ENCODE measurements around the gene CBFA2T3.

The CBFA2T3 gene

DNA sequence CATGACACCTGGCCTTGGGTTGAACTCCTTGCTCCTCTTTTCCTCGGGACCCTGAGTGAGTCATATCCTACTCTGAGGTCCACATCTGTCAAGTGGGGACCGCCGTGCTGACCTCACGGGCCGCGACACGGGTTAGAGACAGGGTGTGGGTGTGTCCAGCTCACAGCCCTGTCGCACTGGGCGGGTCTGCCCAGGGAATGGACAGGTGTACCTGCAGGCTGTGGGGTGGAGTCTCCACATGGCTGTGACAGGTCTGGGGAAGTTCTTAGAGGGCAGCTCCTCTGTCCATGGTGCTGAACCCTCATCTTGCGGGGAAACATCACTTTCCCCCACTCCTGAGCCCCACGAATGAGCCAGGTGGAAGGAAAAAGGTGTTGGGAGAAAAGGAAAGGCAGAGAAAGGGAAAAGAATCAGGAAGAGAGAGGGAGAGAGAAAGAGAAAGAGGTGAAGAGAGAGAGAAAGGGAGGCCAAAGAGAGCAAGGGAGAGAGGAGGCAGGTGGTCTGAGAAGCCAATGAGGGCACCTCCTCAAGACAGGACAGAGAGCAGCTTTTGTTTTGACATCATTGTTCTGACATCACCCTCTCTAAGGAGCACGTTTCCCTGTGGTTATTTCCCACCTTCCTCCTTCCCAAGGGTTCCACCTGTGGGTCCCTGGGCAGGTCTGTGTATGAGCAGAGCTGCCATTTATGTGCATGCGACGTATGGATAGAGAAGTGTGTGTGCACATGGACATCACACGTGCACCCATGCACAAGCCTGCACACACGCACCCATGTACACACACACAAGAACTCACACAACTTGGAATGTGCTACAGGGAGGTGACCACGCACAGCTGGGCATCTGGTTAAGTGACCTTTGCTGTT lies 32.6 kb upstream of the CBFA2T3 start:
- TF ChIP-seq TAF1 (IDR thresholded peaks at IDR 0.05; ENCODE audit: borderline replicate concordance, insufficient read depth, low read length) = no peak
- TF ChIP-seq, protein P1, sequence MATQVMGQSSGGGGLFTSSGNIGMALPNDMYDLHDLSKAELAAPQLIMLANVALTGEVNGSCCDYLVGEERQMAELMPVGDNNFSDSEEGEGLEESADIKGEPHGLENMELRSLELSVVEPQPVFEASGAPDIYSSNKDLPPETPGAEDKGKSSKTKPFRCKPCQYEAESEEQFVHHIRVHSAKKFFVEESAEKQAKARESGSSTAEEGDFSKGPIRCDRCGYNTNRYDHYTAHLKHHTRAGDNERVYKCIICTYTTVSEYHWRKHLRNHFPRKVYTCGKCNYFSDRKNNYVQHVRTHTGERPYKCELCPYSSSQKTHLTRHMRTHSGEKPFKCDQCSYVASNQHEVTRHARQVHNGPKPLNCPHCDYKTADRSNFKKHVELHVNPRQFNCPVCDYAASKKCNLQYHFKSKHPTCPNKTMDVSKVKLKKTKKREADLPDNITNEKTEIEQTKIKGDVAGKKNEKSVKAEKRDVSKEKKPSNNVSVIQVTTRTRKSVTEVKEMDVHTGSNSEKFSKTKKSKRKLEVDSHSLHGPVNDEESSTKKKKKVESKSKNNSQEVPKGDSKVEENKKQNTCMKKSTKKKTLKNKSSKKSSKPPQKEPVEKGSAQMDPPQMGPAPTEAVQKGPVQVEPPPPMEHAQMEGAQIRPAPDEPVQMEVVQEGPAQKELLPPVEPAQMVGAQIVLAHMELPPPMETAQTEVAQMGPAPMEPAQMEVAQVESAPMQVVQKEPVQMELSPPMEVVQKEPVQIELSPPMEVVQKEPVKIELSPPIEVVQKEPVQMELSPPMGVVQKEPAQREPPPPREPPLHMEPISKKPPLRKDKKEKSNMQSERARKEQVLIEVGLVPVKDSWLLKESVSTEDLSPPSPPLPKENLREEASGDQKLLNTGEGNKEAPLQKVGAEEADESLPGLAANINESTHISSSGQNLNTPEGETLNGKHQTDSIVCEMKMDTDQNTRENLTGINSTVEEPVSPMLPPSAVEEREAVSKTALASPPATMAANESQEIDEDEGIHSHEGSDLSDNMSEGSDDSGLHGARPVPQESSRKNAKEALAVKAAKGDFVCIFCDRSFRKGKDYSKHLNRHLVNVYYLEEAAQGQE (IDR thresholded peaks at IDR 0.05; ENCODE audit: insufficient read depth in 1 of 2, low read depth in 2 of 2, low read length in 2 of 2) = peak; percentile 85 to 93

DNA sequence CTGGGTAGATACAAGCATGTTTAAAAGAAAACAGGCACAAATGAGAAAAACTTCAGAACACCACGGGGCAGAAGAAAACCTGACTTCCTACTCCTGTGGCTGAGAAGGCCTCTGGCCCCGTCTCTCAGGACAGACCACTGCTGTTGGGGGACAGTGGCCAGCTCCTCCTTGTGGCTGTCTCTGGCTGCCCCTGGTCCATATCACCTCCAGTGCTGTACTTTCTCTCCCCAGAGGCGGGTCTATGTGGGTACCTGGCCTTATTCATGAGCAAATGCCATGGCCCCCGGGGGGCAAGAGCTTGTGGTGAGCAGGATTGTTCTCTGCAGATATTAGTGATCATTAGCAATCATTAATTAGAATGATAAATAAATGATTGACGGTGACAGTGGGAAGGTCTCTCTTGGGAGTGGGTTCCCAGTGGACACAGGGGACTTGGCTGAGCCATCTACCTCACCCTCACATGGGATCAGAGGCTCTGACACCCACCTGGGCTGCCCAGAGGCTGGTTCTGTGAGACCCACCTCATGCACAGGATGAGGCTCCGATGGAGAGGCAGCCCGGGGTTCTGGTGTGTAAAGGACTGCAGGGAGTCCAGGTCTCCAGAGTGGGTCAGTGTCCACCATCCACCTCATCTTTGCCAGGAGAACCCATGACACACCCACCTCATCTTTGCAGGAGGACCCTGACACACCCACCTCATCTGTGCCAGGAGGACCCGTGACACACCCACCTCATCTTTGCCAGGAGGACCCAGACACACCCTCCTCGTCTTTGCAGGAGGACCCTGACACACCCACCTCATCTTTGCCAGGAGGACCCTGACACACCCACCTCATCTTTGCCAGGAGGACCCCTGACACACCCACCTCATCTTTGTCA lies 30.6 kb upstream of the CBFA2T3 start:
- TF ChIP-seq, protein P1 (IDR thresholded peaks at IDR 0.05; ENCODE audit: insufficient read depth in 1 of 2, low read depth in 2 of 2, low read length in 2 of 2) = no peak
- TF ChIP-seq SIN3A (IDR thresholded peaks at IDR 0.05; ENCODE audit: borderline replicate concordance, insufficient read depth, low read length) (no peak), FOXP2 (optimal IDR thresholded peaks at IDR 0.05; ENCODE audit: borderline replicate concordance, extremely low read depth, extremely low read length, insufficient read depth) (no peak)

DNA sequence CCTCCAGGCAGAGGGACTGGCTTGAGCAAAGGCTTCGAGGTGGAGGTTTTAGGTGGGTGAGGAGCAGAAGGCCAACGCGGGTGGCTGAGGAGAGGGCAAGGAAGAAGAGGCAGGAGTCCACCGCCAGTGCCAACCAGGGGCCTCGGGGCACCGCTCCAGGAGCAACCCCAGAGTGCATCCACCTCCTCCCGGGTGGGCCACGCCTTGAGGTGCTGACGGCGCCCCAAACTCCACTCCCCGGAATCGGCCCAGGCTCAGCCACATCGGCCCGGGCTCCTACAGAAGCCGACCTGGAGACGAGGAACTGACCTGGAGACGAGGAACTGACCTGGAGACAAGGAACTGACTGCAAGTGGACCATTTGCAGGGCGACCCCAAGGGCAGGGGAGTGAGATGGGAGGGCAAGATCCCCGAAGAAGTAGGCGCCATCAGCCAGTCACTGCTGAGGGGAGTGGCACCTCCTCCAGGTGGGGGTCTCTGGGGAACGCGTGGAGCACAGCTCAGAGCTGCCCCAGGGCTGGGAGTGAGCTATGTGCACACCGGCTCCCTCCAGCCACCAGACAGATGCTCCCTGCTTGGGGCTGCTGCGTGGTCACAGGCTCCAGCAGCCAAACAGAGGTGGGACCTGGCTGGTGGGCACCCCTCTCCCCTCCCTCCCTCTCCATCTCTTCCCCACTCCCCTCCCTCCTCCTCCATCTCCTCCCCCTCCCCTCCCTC lies 29.2 kb upstream of the CBFA2T3 start:
- no peak for TF ChIP-seq SIN3A (IDR thresholded peaks at IDR 0.05; ENCODE audit: borderline replicate concordance, insufficient read depth, low read length)
- TF ChIP-seq TAF1 (IDR thresholded peaks at IDR 0.05; ENCODE audit: borderline replicate concordance, insufficient read depth, low read length) = no peak
- TF ChIP-seq, protein P1 (IDR thresholded peaks at IDR 0.05; ENCODE audit: insufficient read depth in 1 of 2, low read depth in 2 of 2, low read length in 2 of 2) = no peak
- no peak for TF ChIP-seq FOXP2 (optimal IDR thresholded peaks at IDR 0.05; ENCODE audit: borderline replicate concordance, extremely low read depth, extremely low read length, insufficient read depth)
- no peak for TF ChIP-seq POLR2AphosphoS5 (IDR thresholded peaks at IDR 0.05; ENCODE audit: low read depth, low read length)

DNA sequence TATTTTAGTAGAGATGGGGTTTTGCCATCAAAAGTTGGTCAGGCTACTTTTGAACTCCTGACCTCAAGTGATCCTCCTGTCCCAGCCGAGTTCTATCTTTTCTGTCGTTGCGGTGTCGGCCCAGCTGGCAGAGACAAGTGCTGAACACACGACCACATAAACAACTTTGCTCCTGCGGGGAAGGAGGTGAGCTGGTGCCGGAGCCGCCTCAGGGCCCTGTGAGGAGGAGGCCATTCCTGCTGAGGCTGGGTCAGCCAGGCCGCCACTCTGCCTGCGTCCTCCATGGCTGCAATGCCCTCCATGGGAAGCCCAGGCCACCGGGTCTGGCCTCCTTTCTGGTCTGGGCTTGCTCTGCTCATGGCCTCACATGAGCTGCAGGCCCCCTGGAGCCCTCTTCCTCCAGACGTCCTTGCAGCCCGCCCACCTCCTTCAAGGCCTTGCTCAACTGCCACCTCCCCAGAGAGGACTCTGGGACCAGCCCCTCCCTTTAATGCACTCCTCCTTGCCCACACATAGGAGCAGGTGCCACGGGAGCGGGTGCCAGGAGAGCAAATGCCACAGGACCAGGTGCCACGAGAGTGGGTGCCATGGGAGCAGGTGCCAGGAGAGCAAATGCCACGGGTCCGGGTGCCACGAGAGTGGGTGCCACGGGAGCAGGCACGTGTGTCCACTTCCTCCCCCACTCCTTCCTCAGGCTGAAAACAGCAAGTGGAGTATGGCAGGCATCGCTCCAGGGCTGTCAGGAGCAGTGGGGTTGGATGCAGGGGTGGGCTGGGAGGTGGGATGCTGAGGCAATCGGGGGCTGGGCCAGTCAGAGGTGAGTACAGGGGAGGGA lies 28.4 kb upstream of the CBFA2T3 start:
- TF ChIP-seq FOXP2 (optimal IDR thresholded peaks at IDR 0.05; ENCODE audit: borderline replicate concordance, extremely low read depth, extremely low read length, insufficient read depth) = no peak
- no peak for TF ChIP-seq TAF1 (IDR thresholded peaks at IDR 0.05; ENCODE audit: borderline replicate concordance, insufficient read depth, low read length)
- TF ChIP-seq, protein P1 (IDR thresholded peaks at IDR 0.05; ENCODE audit: insufficient read depth in 1 of 2, low read depth in 2 of 2, low read length in 2 of 2) = no peak
- TF ChIP-seq SIN3A (IDR thresholded peaks at IDR 0.05; ENCODE audit: borderline replicate concordance, insufficient read depth, low read length) = no peak
- TF ChIP-seq POLR2AphosphoS5 (IDR thresholded peaks at IDR 0.05; ENCODE audit: low read depth, low read length) = no peak
